ENCODE data around the gene MVB12B.

DNA sequence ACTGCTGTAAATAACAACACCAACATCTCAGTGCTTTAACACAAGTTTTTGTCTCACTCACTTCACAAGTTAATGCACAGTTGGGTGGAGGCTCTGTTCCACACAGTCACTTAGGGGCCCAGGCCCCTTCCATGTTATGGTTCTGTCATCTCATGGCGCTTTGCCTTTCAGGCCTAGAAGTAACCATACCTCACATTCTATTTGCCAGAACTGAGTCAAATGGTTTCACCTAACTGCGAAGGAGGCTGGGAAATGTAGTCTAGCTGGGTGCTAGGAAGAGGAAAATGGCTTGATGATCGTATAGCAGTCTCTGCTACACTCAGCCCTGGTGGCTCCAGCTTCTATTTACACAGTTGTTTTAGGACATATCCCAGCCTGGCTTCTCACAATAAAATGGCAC is 23.1 kb upstream of the MVB12B start:
- no peak for TF ChIP-seq CTCF (IDR thresholded peaks at IDR 0.05 in 8 of 11, conservative IDR thresholded peaks at IDR 0.05 in 3 of 11)
- no peak for TF ChIP-seq POLR2A (IDR thresholded peaks at IDR 0.05)
- TF ChIP-seq POLR2AphosphoS5 (IDR thresholded peaks at IDR 0.05) = no peak
